ENCODE measurements around the gene PPP1R18. TPM values are rescaled to one million over a fixed set of nuclear protein-coding genes. Genes with fewer than 3 reads are reported as not detected.

Gene PPP1R18
- total and polyA plus RNA-seq, 9 of the 15 experiments (the other 6 are each of a cell fraction or from before 2014, with no cell fraction given): 12.0 to 99.2 (median 42.6) TPM

- DNase-seq (ENCODE audit: extremely low read depth in 1 of 4, low spot score in 3 of 4) (peak in 1 of 4 experiments; percentile 38), ATAC-seq (no peak), FAIRE-seq (no peak)
- 3% methylated on average over 7 of the region's 7 CpGs for WGBS (ENCODE audit: insufficient coverage, low coverage, missing lambda C conversion rate)
- Histone ChIP-seq H3K27ac (ENCODE audit: extremely low read depth, low read depth, low read length) (peak overlapping the region; percentile 88), H3K4me3 (peak overlapping the region; percentile 81), H3K9me1 (ENCODE audit: control insufficient read depth, insufficient read depth, low read length) (no peaks in the 10 kb centered on the region), H3K36me3 (ENCODE audit: control insufficient read depth, insufficient read depth, low read length) (peaks cover 28% of the 10 kb centered on the region), H3K9me3 (replicated peaks; ENCODE audit: control insufficient read depth, insufficient read depth, low read depth, low read length) (no peaks in the 10 kb centered on the region), H3K4me1 (replicated peaks in 1 of 2; ENCODE audit: control insufficient read depth in 2 of 2, insufficient read depth in 2 of 2, low read length in 2 of 2) (peaks cover 48 to 88% of the 10 kb centered on the region in 2 experiments), H4K20me1 (replicated peaks; ENCODE audit: control insufficient read depth, insufficient read depth, low read length) (no peaks in the 10 kb centered on the region; the same call in 1 of the 2 replicates), H3K27me3 (ENCODE audit: control insufficient read depth in 2 of 2, insufficient read depth in 2 of 2, low read length in 2 of 2) (no peaks in the 10 kb centered on the region), H2AFZ (ENCODE audit: low read depth, low read length) (no peak overlapping the region; the same call in 1 of the 2 replicates), H3K4me2 (ENCODE audit: insufficient read depth, low read length) (peak overlapping the region; percentile 97), H3K79me2 (ENCODE audit: control insufficient read depth, insufficient read depth, low read length) (peaks cover 94% of the 10 kb centered on the region), H3K9ac (ENCODE audit: insufficient read depth in 1 of 2, low read depth in 2 of 2, low read length in 2 of 2) (peak overlapping the region; percentile 81 to 95)
- intact Hi-C loops (cut with micrococcal nuclease) (loop anchor here (5.0 to 10.0 kb wide), 2 partner anchors 131 to 404 kb away; no protein-coding TSS in a partner anchor), in situ Hi-C loops (cut with MboI) (no loop called here)
- BruUV-seq (replicated peaks): TSS peak; percentile 26
- CTCF ChIA-PET (ENCODE audit: low intra/inter-chr PET ratio): interaction anchor here (6.1 kb wide), 1 partner anchor 39 kb away, joined by 92 read pairs; the partner anchor contains the start of gene TUBB
- POLR2A ChIA-PET: interaction anchor here (0.5 to 7.0 kb wide), 6 partner anchors 20 to 981 kb away, joined by 3 to 118 read pairs (median 4); partner anchors contain the start of genes MDC1 and TUBB
- TF ChIP-seq VEZF1 (CRISPR knock-in tag; IDR thresholded peaks at IDR 0.05) (no peak), ZNF143 (CRISPR knock-in tag; IDR thresholded peaks at IDR 0.05) (peak; percentile 50; the same call in 1 of the 2 replicates), CBFA2T3 (IDR thresholded peaks at IDR 0.05) (no peak), ZC3H4 (CRISPR knock-in tag; IDR thresholded peaks at IDR 0.05; ENCODE audit: borderline replicate concordance) (0 out of 2 replicates have a peak, but pooled peaks have one; percentile 44), KDM5B (IDR thresholded peaks at IDR 0.05; ENCODE audit: insufficient replicate concordance, low read depth, low read length) (peak; percentile 8), TEAD4 (IDR thresholded peaks at IDR 0.05; ENCODE audit: low read length) (no peak), TEAD4 (CRISPR knock-in tag; IDR thresholded peaks at IDR 0.05; ENCODE audit: borderline replicate concordance) (peak; percentile 48; the same call in 1 of the 2 replicates), ATF6 (CRISPR knock-in tag; IDR thresholded peaks at IDR 0.05) (no peak), PBX2 (CRISPR knock-in tag; IDR thresholded peaks at IDR 0.05; ENCODE audit: low read depth) (no peak), PBX2 (tag; conservative IDR thresholded peaks at IDR 0.05; ENCODE audit: low read depth) (no peak), ZNF584 (CRISPR knock-in tag; IDR thresholded peaks at IDR 0.05; ENCODE audit: low read depth) (no peak), FOSL1 (tag; conservative IDR thresholded peaks at IDR 0.05) (no peak), GATAD2B (IDR thresholded peaks at IDR 0.05; ENCODE audit: borderline replicate concordance) (no peak), TEAD1 (CRISPR knock-in tag; IDR thresholded peaks at IDR 0.05) (0 out of 4 replicates have a peak, but pooled peaks of 1 of the 2 experiments have one; percentile 59), PTTG1 (tag; IDR thresholded peaks at IDR 0.05; ENCODE audit: low read depth) (no peak)
Observed at GRCh38 chr6:30683183-30683979, 3.1 kb downstream of the PPP1R18 start.
